DOHH2 (cell line): ENCODE data around the gene C13orf42.

Source experiments
- H3F3A ChIP-seq: fragments of 200-600 bp; sonication (generic), shearing (Covaris generic); 2 replicates; pipeline ENCODE4 v1.6.0; 2016; ENCODE audit warnings: antibody characterized with exemption, mild to moderate bottlenecking; ENCODE audit not compliant: control insufficient read depth, insufficient read depth
- H3K27ac ChIP-seq: fragments of 200-600 bp; sonication (generic); 2 replicates; pipeline ENCODE4 v1.5.1; 2014; ENCODE audit warnings: low read depth, mild to moderate bottlenecking, low read length, moderate library complexity
- H3K27me3 ChIP-seq: fragments of 200-600 bp; sonication (generic); 2 replicates; pipeline ENCODE4 v1.6.1; 2014; ENCODE audit warnings: mild to moderate bottlenecking, low read length, mixed read lengths; ENCODE audit not compliant: control insufficient read depth
- H3K36me3 ChIP-seq: fragments of 200-600 bp; sonication (generic); 2 replicates; pipeline ENCODE4 v1.6.1; 2014; ENCODE audit warnings: mild to moderate bottlenecking, low read length, moderate library complexity, mixed read lengths; ENCODE audit not compliant: control insufficient read depth
- H3K4me1 ChIP-seq: fragments of 200-600 bp; sonication (generic); 2 replicates; pipeline ENCODE4 v1.6.1; 2014; ENCODE audit warnings: mild to moderate bottlenecking, low read length, mixed read lengths; ENCODE audit not compliant: control insufficient read depth
- H3K4me2 ChIP-seq: fragments of 200-600 bp; sonication (generic); 2 replicates; pipeline ENCODE4 v1.6.0; 2014; ENCODE audit warnings: mild to moderate bottlenecking, low read length, moderate library complexity
- H3K4me3 ChIP-seq: fragments of 200-600 bp; sonication (generic); 2 replicates; pipeline ENCODE4 v1.5.1; 2014; ENCODE audit warnings: mild to moderate bottlenecking, low read length, mixed read lengths
- H3K79me2 ChIP-seq: fragments of 200-600 bp; sonication (generic); 2 replicates; pipeline ENCODE4 v1.6.1; 2014; ENCODE audit warnings: mild to moderate bottlenecking, low read length, mixed read lengths; ENCODE audit not compliant: control insufficient read depth
- H3K9me2 ChIP-seq: fragments of 200-600 bp; sonication (generic); replicated peaks from 2 replicates; pipeline ENCODE4 v1.6.1; 2014; ENCODE audit warnings: mild to moderate bottlenecking, low read length, mixed read lengths; ENCODE audit not compliant: control insufficient read depth
- H3K9me3 ChIP-seq: fragments of 200-600 bp; sonication (generic); 2 replicates; pipeline ENCODE4 v1.6.1; 2014; ENCODE audit warnings: antibody characterized with exemption, low read length, mixed read lengths; ENCODE audit not compliant: control insufficient read depth, insufficient read depth
- H4K20me1 ChIP-seq: fragments of 200-600 bp; sonication (generic); 2 replicates; pipeline ENCODE4 v1.6.0; 2014; ENCODE audit warnings: low read depth, mild to moderate bottlenecking, antibody characterized with exemption, low read length, moderate library complexity; ENCODE audit not compliant: control insufficient read depth, insufficient read depth
- EZH2phosphoT487 ChIP-seq: fragments of 200-600 bp; sonication (generic); IDR thresholded peaks from 2 replicates; pipeline ENCODE4 v1.6.1; 2017; ENCODE audit warnings: borderline replicate concordance, mild to moderate bottlenecking, antibody characterized with exemption, low read length, moderate library complexity, mixed read lengths
- TF ChIP-seq, protein P1 (sequence below): fragments of 200-600 bp; sonication (generic); IDR thresholded peaks from one replicate; pipeline ENCODE4 v1.5.1; 2014; ENCODE audit warnings: antibody characterized with exemption, mild to moderate bottlenecking, low read depth, low read length; ENCODE audit not compliant: poor library complexity, severe bottlenecking

The C13orf42 gene

DNA sequence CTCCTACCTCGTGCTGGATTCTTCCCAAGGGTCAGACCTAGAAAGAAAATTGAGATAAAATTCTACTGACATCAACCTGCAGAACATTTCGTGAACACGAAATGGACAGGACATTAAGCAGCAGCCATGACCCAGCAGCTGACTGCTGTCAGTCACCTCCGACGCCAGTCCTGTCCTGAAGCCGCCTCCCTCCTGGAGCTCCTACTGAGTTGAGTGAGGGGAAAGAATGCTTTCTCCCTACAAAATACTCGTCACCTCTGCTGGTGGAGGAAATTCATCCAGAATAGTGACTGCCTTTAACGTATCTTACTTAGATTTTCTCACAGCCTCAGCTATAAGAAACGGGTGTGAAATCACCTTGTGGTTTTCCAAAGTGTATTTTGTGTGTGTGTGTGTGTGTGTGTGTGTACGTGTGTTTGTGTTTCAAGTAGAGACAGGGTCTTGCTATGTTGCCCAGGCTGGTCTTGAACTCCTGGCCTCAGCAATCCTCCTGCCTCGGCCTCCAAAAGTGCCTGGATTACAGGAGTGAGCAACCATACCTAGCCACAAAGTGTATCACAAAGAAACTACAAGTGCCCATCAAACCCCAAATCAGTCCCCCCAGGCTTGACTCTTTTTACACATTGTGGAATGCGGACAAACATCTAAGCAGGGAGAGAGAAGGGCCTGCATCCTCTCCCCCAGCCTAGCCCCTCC, 2.3 kb upstream of the C13orf42 start:
- no peak overlapping the region for H3K4me3 ChIP-seq
- H3F3A ChIP-seq, result no peaks in the 10 kb centered on the region
- H3K4me1 ChIP-seq, result no peaks in the 10 kb centered on the region
- no peak overlapping the region for H3K4me2 ChIP-seq
- no peak overlapping the region for H3K27ac ChIP-seq
- no peaks in the 10 kb centered on the region for H4K20me1 ChIP-seq
- no peaks in the 10 kb centered on the region for H3K9me2 ChIP-seq
- no peaks in the 10 kb centered on the region for H3K9me3 ChIP-seq
- TF ChIP-seq, protein P1, sequence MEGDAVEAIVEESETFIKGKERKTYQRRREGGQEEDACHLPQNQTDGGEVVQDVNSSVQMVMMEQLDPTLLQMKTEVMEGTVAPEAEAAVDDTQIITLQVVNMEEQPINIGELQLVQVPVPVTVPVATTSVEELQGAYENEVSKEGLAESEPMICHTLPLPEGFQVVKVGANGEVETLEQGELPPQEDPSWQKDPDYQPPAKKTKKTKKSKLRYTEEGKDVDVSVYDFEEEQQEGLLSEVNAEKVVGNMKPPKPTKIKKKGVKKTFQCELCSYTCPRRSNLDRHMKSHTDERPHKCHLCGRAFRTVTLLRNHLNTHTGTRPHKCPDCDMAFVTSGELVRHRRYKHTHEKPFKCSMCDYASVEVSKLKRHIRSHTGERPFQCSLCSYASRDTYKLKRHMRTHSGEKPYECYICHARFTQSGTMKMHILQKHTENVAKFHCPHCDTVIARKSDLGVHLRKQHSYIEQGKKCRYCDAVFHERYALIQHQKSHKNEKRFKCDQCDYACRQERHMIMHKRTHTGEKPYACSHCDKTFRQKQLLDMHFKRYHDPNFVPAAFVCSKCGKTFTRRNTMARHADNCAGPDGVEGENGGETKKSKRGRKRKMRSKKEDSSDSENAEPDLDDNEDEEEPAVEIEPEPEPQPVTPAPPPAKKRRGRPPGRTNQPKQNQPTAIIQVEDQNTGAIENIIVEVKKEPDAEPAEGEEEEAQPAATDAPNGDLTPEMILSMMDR, result no peak
- no peak for TF ChIP-seq EZH2phosphoT487
- no peaks in the 10 kb centered on the region for H3K36me3 ChIP-seq
- no peaks in the 10 kb centered on the region for H3K79me2 ChIP-seq
- H3K27me3 ChIP-seq, result 0 out of 2 replicates have a peak, but pooled peaks cover 5% of the 10 kb centered on the region

DNA sequence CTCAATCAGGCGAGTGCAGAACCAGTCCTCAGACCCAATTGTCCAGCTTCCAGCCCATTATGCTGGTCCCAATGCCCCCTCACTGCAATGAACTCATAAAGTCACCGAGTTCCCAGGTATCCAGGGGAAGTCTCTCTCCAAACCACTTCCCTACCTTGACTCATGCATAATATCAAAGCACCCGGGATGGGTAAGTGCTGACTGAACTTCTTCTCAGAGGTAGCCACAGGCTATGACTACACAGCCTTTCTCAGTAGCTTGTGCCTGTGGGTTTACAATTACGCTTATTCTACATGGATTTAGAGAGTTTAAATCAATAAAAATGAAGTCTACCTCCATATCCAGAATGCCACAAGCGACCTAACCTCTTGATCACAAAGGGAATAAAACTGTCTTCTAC, 1.7 kb upstream of the C13orf42 start:
- Histone ChIP-seq H4K20me1 (no peaks in the 10 kb centered on the region), H3K9me3 (no peaks in the 10 kb centered on the region), H3K4me1 (no peaks in the 10 kb centered on the region), H3K4me2 (no peak overlapping the region), H3K9me2 (no peaks in the 10 kb centered on the region), H3K36me3 (no peaks in the 10 kb centered on the region), H3K27ac (no peak overlapping the region), H3K27me3 (0 out of 2 replicates have a peak, but pooled peaks cover 2% of the 10 kb centered on the region), H3K79me2 (no peaks in the 10 kb centered on the region), H3K4me3 (no peak overlapping the region), H3F3A (no peaks in the 10 kb centered on the region)
- TF ChIP-seq EZH2phosphoT487, result no peak
- TF ChIP-seq, protein P1, result no peak

DNA sequence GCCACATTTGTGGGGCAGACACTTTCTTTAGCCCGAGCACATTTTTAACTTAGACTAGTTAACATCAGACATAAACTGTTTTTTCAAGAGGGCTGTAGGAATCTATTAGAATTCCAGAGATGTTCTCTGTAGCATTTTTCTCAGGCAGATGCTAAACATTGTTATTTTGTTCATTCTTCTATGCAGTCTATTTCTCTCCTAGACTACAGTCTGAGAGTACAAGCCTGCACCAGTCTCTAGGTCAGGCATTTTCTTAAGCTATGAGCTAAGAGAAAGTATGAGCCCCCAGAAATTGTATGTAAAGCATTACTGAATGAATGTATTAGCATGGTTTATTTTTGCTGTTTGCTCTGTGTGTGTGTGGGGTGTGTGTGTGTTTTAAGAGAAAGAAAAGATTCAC, 923 bp upstream of the C13orf42 start:
- Histone ChIP-seq H4K20me1 (no peaks in the 10 kb centered on the region), H3K27ac (no peak overlapping the region)
- TF ChIP-seq EZH2phosphoT487, result no peak
- TF ChIP-seq, protein P1, result no peak

More for the DNA sequence above, 923 bp upstream of the C13orf42 start:
- H3K9me2 ChIP-seq, result no peaks in the 10 kb centered on the region
- H3K9me3 ChIP-seq, result no peaks in the 10 kb centered on the region
- no peaks in the 10 kb centered on the region for H3F3A ChIP-seq
- H3K27me3 ChIP-seq, result 0 out of 2 replicates have a peak, but pooled peaks cover 2% of the 10 kb centered on the region
- H3K36me3 ChIP-seq, result no peaks in the 10 kb centered on the region
- H3K4me1 ChIP-seq, result no peaks in the 10 kb centered on the region
- no peaks in the 10 kb centered on the region for H3K79me2 ChIP-seq
- H3K4me2 ChIP-seq, result no peak overlapping the region
- no peak overlapping the region for H3K4me3 ChIP-seq
